Measurements from ENCODE around the gene SMARCA4. TPM values are rescaled to one million over a fixed set of nuclear protein-coding genes. Genes with fewer than 3 reads are reported as not detected.
"Not testable (repeated sequence)": the region's sequence is repeated elsewhere in the genome, so short reads cannot be mapped to it uniquely, and the experiment has no call there.

SMARCA4 gene
- total RNA-seq, 1 donor from 2014 or later: 111 TPM

GRCh38 chr19:11091703-11092153 lies 130.9 kb downstream of the SMARCA4 start:
- intact Hi-C loops (cut with micrococcal nuclease): loop anchor here (2.0 to 10.0 kb wide), 4 partner anchors 283 to 667 kb away; partner anchors contain the start of genes KRI1, ODAD3, PDE4A and PRKCSH

- intact Hi-C loops (cut with micrococcal nuclease): loop anchor here (5.0 to 10.0 kb wide), 3 partner anchors 283 to 667 kb away; partner anchors contain the start of genes ODAD3, PDE4A, PRKCSH and SWSAP1
Measured at GRCh38 chr19:11092181-11092538, 131.3 kb downstream of the SMARCA4 start.

- intact Hi-C loops (cut with micrococcal nuclease): loop anchor here (2.0 to 10.0 kb wide), 4 partner anchors 57 to 669 kb away; partner anchors contain the start of genes ODAD3, PDE4A, PRKCSH and SWSAP1
Measured at GRCh38 chr19:11093689-11094238, 132.9 kb downstream of the SMARCA4 start.

DNA sequence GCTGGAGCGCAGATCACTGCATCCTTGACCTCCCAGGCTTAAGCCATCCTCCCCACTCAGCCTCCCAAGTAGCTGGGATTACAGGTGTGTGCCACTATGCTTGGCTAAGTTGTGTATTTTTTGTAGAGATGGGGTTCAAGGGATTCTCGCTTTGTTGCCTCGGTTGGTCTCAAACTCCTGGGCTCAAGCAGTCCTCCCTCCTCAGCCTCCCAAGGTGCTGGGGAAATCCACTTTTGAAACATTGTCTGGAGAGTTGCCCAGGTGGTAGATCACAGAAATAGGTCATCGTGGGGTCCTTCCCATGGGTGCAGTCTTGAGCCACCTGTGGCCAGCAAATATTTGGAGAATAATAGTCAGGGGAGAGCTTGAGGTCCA lies 133.7 kb downstream of the SMARCA4 start:
- intact Hi-C loops (cut with micrococcal nuclease): loop anchor here (2.0 to 10.0 kb wide), 4 partner anchors 58 to 670 kb away; partner anchors contain the start of genes ODAD3, PDE4A, PRKCSH and SWSAP1

- intact Hi-C loops (cut with micrococcal nuclease): loop anchor here (10.0 kb wide), 2 partner anchors 278 to 672 kb away; partner anchors contain the start of genes PDE4A and SWSAP1
Measured at GRCh38 chr19:11096210-11096841, 135.5 kb downstream of the SMARCA4 start.

- intact Hi-C loops (cut with micrococcal nuclease): loop anchor here (10.0 kb wide), 2 partner anchors 277 to 673 kb away; partner anchors contain the start of genes PDE4A and SWSAP1
Measured at GRCh38 chr19:11097367-11097766, 136.5 kb downstream of the SMARCA4 start.

DNA sequence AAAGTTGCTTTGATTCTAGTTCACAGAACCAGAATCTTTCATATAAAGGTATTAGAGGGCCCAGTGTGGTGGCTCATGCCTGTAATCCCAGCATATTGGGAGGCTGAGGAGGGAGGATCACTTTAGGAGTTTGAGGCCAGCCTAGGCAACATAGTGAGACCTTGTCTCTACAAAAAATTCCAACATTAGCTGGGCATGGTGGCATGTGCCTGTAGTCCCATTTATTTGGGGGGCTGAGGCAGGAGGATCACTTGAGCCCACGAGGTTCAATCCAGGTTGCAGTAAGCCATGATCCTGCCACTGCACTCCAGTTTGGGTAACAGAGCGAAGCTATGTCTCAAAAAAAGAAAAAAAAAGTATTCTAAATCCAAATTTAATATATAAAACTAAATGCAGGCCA lies 137.5 kb downstream of the SMARCA4 start:
- intact Hi-C loops (cut with micrococcal nuclease): loop anchor here (10.0 kb wide), 2 partner anchors 276 to 674 kb away; partner anchors contain the start of genes PDE4A and SWSAP1

GRCh38 chr19:11098861-11099260 lies 138.0 kb downstream of the SMARCA4 start:
- intact Hi-C loops (cut with micrococcal nuclease): loop anchor here (10.0 kb wide), 2 partner anchors 276 to 674 kb away; partner anchors contain the start of genes PDE4A and SWSAP1

GRCh38 chr19:11100049-11100448 lies 139.2 kb downstream of the SMARCA4 start:
- intact Hi-C loops (cut with micrococcal nuclease): no loop called here

DNA sequence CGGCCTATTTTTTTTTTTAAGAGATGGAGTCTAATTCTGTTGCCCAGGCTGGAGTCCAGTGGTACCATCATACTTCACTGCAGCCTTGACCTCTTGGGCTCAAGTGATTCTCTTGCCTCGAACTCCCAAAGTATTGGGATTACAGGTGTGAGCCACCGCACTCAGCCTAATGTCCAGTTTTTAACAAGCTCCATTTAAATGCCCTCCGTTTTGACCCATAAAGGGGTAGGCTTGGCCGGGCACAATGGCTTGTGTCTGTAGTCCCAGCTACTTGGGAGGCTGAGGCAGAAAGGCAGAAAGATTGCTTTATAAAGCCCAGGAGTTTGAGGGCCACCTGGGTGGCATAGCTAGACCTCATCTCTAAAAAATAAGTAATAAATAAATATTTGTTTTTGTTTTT lies 140.2 kb downstream of the SMARCA4 start:
- intact Hi-C loops (cut with micrococcal nuclease): no loop called here

GRCh38 chr19:11102944-11103343 lies 142.1 kb downstream of the SMARCA4 start:
- intact Hi-C loops (cut with micrococcal nuclease): no loop called here

DNA sequence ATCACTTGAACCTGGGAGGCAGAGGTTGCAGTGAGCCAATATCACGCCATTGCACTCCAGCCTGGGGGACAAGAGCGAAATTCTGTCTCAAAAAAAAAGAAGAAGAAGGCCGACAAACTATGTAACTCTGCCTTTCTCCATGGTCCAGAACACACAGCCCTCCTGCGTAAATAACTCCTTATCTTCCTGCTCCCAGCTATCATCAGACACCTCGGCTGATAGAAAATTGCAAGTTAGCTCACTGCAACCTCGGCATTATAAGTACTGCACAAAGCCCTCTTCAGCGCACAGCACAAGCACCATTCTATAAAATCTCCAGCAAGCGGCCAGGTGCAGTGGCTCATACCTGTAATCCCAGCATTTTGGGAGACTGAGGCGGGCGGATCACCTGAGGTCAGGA lies 142.8 kb downstream of the SMARCA4 start:
- intact Hi-C loops (cut with micrococcal nuclease): not testable (repeated sequence)

- intact Hi-C loops (cut with micrococcal nuclease): no loop called here
Measured at GRCh38 chr19:11105014-11105636, 144.3 kb downstream of the SMARCA4 start.

DNA sequence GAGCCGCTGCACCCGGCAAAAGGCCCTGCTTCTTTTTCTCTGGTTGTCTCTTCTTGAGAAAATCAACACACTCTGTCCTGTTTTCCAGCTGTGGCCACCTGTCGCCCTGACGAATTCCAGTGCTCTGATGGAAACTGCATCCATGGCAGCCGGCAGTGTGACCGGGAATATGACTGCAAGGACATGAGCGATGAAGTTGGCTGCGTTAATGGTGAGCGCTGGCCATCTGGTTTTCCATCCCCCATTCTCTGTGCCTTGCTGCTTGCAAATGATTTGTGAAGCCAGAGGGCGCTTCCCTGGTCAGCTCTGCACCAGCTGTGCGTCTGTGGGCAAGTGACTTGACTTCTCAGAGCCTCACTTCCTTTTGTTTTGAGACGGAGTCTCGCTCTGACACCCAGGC lies 145.6 kb downstream of the SMARCA4 start:
- intact Hi-C loops (cut with micrococcal nuclease): no loop called here

DNA sequence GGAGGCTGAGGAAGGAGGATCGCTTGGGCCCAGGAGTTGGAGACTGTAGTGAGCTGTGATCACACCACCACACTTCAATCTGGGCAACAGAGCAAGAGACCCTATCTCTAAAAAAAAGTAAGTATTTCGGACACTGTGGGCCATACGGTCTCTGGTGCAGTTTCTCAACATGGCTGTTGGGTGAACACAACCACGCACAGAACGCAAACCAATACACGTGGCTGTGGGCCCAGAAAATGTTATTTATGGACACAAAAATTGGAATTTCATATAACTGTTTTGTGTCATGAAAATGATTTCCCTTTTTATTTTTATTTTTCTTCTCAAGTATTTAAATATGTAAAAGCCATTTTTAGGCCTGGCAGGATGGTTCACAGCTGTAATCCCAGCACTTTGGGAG lies 147.9 kb downstream of the SMARCA4 start:
- intact Hi-C loops (cut with micrococcal nuclease): no loop called here

GRCh38 chr19:11111117-11111770 lies 150.4 kb downstream of the SMARCA4 start:
- intact Hi-C loops (cut with micrococcal nuclease): no loop called here

DNA sequence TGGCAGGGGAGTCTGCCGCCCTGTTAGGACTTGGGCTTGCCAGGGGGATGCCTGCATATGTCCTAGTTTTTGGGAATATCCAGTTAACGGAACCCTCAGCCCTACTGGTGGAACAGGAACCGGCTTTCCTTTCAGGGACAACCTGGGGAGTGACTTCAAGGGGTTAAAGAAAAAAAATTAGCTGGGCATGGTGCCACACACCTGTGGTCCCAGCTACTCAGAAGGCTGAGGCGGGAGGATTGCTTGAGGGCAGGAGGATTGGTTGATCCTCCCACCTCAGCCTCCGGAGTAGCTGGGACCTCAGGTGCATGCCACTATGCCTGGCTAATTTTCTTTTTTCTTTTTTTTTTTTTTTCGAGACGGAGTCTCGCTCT lies 150.9 kb downstream of the SMARCA4 start:
- intact Hi-C loops (cut with micrococcal nuclease): no loop called here

Measured in T-helper 2 cell treated with Interferon-gamma antibody and Interleukin-4, amounts not matched to agents 100 ng/mL and 5 ng/mL, for 36 hours (primary cell).